Measurements from ENCODE around the gene PUSL1.

- TF ChIP-seq EZH2 (IDR thresholded peaks at IDR 0.05; ENCODE audit: low read length, unreplicated experiment) = no peak
- TF ChIP-seq, protein P1, sequence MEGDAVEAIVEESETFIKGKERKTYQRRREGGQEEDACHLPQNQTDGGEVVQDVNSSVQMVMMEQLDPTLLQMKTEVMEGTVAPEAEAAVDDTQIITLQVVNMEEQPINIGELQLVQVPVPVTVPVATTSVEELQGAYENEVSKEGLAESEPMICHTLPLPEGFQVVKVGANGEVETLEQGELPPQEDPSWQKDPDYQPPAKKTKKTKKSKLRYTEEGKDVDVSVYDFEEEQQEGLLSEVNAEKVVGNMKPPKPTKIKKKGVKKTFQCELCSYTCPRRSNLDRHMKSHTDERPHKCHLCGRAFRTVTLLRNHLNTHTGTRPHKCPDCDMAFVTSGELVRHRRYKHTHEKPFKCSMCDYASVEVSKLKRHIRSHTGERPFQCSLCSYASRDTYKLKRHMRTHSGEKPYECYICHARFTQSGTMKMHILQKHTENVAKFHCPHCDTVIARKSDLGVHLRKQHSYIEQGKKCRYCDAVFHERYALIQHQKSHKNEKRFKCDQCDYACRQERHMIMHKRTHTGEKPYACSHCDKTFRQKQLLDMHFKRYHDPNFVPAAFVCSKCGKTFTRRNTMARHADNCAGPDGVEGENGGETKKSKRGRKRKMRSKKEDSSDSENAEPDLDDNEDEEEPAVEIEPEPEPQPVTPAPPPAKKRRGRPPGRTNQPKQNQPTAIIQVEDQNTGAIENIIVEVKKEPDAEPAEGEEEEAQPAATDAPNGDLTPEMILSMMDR (conservative IDR thresholded peaks at IDR 0.05; ENCODE audit: low read depth, low read length) = no peak
Observed at GRCh38 chr1:1294250-1294890, 14.0 kb upstream of the PUSL1 start.

All from PC-3 (cell line).